ENCODE data around the gene VANGL1.

VANGL1 gene

DNA sequence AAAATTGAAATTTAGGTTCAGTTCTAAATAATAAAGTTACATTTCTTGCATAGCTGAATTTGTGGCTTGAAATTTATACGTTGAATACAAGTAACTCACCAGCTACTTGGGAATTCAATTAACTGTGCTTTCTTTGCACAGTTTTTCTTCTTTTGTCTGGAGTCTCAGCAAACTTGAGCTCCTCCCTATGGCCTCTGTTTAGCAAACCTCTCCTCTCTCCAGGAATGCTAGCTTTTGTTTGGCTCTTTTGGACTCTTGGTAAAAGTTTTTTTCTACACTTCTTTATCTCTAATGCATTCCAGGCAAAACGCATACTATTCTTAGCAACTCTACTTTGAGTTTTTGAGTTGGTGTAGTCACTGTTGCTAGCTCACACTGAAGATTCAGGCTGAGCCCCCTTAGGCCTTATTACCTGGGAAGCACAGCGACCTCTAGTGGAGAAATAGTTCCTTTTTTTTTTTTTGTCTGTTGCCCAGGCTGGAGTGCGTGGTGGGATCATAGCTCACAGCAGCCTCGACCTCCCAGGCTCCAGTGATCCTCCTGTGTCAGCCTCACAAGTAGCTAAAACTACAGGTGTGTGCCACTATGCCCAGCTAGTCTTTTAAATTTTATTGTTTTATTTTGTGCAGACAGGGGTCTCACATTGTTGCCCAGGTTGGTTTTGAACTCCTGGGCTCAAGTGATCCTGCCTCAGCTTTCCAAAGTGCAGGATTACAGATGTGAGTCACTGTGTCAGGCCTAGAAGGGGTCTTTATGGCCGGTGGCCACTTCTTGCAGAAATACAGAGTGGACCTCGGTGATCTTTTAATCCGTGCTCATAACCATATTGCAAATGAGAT lies 65.0 kb downstream of the VANGL1 start:
- peak; percentile 55 for DNase-seq

DNA sequence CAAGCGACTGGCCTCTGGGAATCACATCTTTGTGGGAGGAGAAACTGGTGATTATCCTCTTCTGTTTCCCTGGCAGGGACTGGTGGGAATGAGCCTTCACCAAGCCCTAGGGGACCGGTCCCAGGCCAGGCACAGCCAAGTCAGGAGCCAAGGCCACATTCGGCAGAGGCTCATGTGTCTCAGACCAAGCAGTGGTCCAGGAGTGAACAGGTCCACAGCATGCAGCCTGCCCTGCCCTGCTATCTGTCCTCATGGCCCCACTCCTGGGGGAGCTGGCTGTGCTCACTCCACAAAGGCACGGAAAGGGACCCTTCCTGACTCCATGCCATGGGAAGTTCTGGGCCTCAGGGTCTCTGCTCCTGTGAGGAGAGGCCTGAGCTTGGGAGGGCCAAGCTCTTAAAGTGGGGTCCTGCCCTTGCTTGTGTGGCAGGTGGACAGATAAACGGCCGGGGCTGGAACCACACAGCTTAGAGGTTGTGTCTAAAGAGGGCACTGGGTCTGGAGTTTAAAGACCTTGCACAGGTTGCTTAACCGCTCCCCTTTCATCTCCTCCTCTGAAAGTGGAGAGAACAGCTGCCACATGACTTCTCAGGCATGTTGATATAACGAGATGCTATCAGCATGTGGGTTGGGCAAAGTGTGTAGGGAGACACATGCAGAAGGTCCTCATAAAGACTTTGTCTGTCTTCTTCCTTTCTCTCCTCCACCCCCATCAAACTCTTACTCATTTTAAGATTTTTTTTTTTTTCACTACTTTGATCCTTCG lies 69.3 kb downstream of the VANGL1 start:
- no peak for DNase-seq

GRCh38 chr1:115712911-115713609 lies 71.3 kb downstream of the VANGL1 start:
- no peak for DNase-seq

- no peak for DNase-seq
These were observed 72.1 kb downstream of the VANGL1 start for GRCh38 chr1:115713906-115714305.

- DNase-seq: no peak
These were observed 72.9 kb downstream of the VANGL1 start for GRCh38 chr1:115714572-115715141.

GRCh38 chr1:115717541-115717940 lies 75.8 kb downstream of the VANGL1 start:
- peak; percentile 24 for DNase-seq

DNA sequence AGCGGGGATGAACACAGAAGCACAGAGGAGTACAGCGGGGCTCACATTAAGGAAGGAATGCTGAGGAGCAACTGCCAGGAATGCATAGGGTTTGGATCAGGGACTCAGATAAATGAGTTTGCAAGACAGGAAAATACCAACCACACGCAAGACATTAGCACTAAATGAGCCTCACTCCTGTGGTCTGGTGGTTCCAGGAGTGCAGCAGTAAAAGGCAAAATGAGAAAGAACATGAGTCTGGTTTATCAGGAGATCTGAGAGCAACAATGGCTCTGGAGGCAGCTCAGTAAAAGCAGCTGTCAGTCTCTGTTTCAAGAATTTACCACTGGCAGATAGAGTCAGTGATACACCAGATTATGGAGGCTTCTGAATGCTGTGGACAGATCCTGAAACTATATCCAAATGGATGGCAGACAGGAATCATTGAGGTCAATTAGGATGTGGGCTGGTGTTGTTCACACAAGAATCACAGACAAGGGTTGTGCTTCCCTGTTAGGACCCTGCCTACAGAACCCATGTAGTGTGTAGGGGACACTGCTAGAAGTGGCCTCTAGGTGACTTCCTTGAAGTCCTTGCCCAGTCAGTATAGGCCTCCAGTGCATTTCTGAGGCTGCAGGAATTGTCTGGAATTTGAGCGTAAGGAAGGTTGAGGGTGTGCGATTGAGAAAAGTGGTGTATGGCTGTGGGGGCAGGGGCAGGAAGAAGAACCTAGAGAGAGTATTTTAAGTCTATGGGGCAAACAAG lies 76.4 kb downstream of the VANGL1 start:
- peak; percentile 6 for DNase-seq

GRCh38 chr1:115719285-115719684 lies 77.5 kb downstream of the VANGL1 start:
- DNase-seq: no peak

DNA sequence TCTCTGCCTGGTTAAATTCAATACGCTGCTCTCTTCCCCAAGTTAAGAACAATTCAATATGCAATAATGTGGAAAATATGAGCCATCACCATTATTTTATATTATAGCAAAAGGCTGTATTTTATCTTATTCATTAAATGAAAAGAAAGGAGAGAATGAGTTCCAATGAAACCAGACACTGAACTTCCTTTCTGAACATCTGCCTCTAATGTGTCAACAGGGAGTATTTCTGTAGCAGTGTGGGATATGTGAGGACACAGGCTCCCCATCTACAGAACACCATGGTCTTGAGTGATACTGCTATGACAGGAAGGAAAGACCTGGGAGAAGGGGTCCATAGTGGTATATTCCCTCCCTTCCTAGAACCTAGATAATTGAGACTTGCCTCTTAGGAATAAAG lies 80.5 kb downstream of the VANGL1 start:
- no peak for DNase-seq

DNA sequence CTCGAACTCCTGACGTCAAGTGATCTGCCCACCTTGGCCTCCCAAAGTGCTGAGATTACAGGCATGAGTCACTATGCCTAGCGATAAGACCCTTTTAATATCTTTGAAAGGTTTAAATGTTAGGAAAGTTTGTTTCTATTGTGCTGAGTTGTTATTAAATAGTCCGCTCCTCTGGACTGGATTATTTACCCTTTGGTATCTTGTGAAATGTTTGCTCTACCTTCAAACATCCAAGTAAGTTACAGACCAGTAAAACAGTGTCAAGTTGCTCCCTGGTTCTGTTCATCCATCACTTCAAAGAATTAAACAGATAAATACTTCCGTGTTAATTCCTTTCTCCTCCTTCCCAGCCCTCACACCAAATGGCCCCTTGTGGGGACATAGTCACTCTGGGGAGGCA lies 82.0 kb downstream of the VANGL1 start:
- no peak for DNase-seq

DNA sequence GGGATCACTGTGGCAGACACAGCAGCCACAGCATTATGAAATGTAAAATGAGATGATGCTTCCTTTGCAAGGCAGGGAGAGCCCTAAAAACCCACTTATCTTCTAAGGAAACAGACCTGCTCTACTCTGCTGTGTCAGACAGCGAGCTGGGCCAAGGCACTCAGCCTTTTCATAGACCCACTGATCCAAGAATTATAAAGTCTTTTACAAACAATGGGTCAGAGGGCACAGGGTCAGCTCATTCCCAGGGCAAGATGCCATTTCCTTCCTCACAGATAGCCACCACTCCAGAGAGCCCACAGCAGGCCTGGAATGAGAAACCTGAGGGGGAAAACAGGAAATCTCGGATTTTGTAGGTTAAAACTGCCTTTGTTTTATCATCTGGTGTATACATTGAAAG lies 83.8 kb downstream of the VANGL1 start:
- no peak for DNase-seq

DNA sequence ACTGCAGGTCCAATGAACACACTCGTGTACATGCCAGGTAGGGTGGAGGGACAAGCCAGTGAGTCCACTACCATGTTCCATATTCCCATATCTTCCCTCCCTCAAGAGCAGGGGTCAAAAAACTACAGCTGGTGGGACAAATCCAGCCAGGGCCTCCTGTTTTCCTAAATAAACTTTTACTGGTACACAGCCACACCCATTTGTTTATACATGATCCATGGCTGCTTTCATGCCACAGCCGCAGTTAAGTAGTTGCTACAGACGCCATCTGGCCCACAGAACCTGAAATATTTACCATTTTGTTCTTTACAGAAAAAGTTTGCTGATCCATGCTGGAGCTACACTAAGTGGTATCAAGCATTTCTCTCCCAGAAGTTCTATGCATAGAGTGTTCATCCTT lies 84.4 kb downstream of the VANGL1 start:
- no peak for DNase-seq

- DNase-seq: no peak
These were observed 84.8 kb downstream of the VANGL1 start for GRCh38 chr1:115726570-115726969.

- DNase-seq: peak; percentile 93
These were observed 86.0 kb downstream of the VANGL1 start for GRCh38 chr1:115727706-115728249.

DNA sequence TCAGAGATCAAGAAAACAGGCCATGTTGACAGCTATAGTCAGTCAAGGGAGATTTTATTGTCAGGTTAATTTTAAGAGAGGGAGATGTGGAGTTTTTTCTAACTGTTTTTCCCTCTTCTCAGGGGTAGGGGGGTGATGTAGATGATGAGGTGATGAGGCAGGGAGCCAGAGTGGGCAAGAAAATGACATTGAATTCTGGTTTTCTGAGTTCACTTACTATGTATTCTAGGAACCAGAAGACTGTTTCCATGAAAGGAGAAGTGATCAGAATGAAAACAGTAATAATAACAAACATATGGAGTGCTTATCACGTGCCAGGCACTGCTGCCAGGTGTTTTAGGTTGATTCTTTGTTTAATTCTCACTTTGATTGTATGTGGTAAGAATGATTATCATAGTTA lies 86.6 kb downstream of the VANGL1 start:
- no peak for DNase-seq

DNA sequence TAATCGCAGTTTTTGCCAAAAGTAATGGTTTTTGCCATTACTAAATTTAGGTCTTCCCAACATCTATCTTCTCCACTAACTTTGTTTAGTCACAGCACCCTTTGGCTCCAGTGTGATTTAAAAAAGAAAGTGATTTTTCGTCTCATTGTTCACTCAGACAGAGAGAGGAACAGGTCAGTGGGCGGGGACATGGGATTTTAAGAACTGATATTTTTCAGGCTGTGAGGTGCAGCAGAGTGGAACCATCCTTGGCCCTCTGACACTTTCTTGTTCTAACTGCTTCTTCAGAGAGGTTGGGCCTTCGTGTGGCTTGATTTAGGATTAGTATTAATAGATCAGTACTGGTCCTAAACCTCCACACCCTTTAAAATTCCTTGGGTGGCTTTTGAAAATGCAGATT lies 88.0 kb downstream of the VANGL1 start:
- no peak for DNase-seq

DNA sequence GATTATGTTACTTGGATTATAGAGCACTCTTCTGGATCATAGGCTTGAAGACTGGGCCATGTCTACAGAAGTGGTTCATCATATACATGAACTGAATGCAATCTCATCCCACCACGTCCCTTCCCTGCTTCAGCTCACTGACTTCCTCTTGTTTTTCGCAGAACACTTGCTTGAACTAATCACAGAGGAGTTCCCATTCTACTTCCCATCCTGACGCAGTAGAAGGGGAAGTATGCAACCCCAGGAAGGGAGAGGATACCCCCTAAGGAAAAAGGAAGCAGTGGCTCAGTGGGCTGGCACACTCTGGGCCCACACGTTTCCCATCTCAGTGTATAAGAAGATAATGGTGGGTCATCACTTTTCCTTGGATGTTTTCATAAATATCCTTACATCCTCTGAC lies 90.5 kb downstream of the VANGL1 start:
- no peak for DNase-seq

DNA sequence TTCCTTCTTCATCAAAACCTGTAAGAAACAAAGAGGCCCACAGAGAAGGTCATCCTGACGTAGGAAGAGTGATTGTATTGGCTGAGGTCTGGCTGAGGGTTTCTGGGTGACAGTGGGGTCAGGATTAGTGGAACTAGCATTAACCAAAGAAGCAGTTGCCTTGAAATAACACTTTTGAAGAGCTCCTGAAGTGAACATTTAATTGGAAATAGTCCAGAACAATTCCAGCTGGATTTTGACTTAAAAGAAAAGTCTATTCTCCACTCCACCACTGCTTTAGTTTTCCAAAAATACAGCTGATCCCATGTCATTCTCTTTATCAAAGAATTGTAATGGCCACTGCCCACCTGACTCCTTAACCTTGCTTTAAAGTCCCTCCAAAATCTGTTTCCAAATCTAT lies 99.0 kb downstream of the VANGL1 start:
- no peak for DNase-seq

GRCh38 chr1:115744646-115745275 lies 103.0 kb downstream of the VANGL1 start:
- no peak for DNase-seq

DNA sequence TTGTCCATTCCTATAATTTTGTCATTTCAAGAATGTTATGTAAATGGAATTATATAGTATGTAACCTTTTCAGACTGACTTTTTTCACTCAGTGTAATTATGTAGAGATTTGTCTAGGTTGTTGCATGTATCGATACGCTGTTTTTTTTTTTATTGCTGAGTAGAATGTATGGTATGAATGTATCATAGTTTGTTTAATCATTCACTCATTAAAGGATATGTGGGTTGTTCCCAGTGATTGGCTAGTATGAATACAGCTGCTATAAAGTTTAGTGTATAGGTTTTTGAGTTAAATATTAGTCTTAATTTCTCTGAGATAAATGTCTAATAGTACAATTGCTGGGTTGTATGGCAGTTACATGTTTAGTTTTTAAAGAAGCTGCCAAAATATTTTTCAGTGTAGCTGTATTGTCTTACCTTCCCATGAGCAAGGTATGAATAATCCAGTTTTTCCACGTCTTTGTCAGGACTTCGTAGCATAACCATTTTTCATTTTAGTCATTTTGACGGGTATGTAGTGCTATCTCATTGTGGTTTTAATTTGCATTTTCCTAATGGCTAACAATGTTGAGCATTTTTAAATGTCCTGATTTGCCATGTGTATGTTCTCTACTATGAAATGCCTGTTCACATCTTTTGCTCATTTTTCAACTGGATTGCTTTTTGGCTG lies 104.4 kb downstream of the VANGL1 start:
- DNase-seq: no peak

Data from fibroblast of skin of right quadriceps (primary cell).